Spleen (tissue), 11 donors: ENCODE measurements around the gene RAET1G. TPM values are rescaled to one million over a fixed set of nuclear protein-coding genes. Genes with fewer than 3 reads are reported as not detected.
A peak's percentile ranks its signal among the peaks of the same experiment; 100 is the strongest.

Experiments used
- DNase-seq: peaks from one replicate; pipeline ENCODE4 v3.0.0-alpha.2; 2020
- H3K27ac ChIP-seq, 8 donors: fragments of 200-600 bp; sonication (generic) in 7 of 8; 1 replicate in 4 of 8; 2 replicates in 4 of 8; pipeline versions ENCODE4 v1.5.0 to v1.8.0; 2016 to 2021; ENCODE audit warnings: inconsistent platforms in 4 of 8, mild to moderate bottlenecking in 4 of 8, moderate library complexity in 1 of 8
- H3K27me3 ChIP-seq, 7 donors: fragments of 200-600 bp; sonication (generic) in 6 of 7; replicated peaks in 1 of 7; 1 replicate in 4 of 7; 2 replicates in 3 of 7; pipeline versions ENCODE4 v1.5.0 to v1.8.0; 2016 to 2021; ENCODE audit warnings: inconsistent platforms in 3 of 7, mild to moderate bottlenecking in 1 of 7
- H3K36me3 ChIP-seq, 6 donors: fragments of 200-600 bp; sonication (generic) in 5 of 6; 1 replicate in 4 of 6; 2 replicates in 2 of 6; pipeline versions ENCODE4 v1.5.0 to v1.8.0; 2016 to 2021; ENCODE audit warnings: inconsistent platforms in 2 of 6
- H3K4me1 ChIP-seq, 6 donors: fragments of 200-600 bp; sonication (generic) in 5 of 6; 1 replicate in 3 of 6; 2 replicates in 3 of 6; pipeline versions ENCODE4 v1.5.0 to v1.8.0; 2016 to 2021; ENCODE audit warnings: inconsistent platforms in 3 of 6
- H3K4me3 ChIP-seq, 8 donors: fragments of 200-600 bp; sonication (generic) in 7 of 8; 1 replicate in 4 of 8; 2 replicates in 4 of 8; pipeline versions ENCODE4 v1.5.0 to v1.8.0; 2016 to 2021; ENCODE audit warnings: inconsistent platforms in 4 of 8, mild to moderate bottlenecking in 4 of 8, moderate library complexity in 2 of 8
- H3K9me3 ChIP-seq, 8 donors: fragments of 200-600 bp; sonication (generic) in 7 of 8; 1 replicate in 4 of 8; 2 replicates in 4 of 8; pipeline versions ENCODE4 v1.5.0 to v1.8.0; 2016 to 2021; ENCODE audit warnings: inconsistent platforms in 4 of 8
- POLR2A ChIP-seq, 3 donors: fragments of 450-650 bp; IDR thresholded peaks; one replicate each; pipeline ENCODE4 v1.5.1; 2017; ENCODE audit warnings: antibody characterized with exemption in 3 of 3, mild to moderate bottlenecking in 1 of 3
- POLR2AphosphoS5 ChIP-seq, 3 donors: sonication (generic); formaldehyde crosslinking; IDR thresholded peaks; one replicate each; pipeline ENCODE4 v1.5.1; 2017; ENCODE audit warnings: antibody characterized with exemption in 3 of 3
- WGBS, 5 donors: extraction: QIAGEN DNeasy Blood & Tissue Kit in 3 of 5; methylation state at CpG; one replicate each; pipeline versions ENCODE4 v1.1.5 to v1.1.7; 2013 to 2018; 5-methylcytosine and 5-hydroxymethylcytosine counted together
- intact Hi-C: fragments of 100-400 bp; cut with DNase I; formaldehyde crosslinking; loops from one replicate; pipeline ENCODE4 v1.15.0; 2023; ENCODE audit warnings: low total_unique reads
- polyA plus RNA-seq, 3 donors: library from polyadenylated mRNA; stranded (reverse); fragments of 200-250 nt; gene quantifications; one replicate each; pipeline ENCODE4 v1.2.1, GENCODE V29; 2013
- total RNA-seq, 7 donors: library from RNA; depleted of rRNA in 3 of 7; stranded (reverse); fragments of >200 nt in 3 of 7; fragmentation: NEBNext Ultra II Directional in 4 of 7; extraction: Animal tissue kit (Norgen Biotek cat#: 25700) in 4 of 7; gene quantifications; one replicate each; pipeline versions ENCODE4 v1.1.0 to v1.2.1, GENCODE V29; 2016 to 2021
- TF ChIP-seq, protein P1 (sequence below), 11 experiments: fragments of 200-600 bp in 7 of 11; fragments of 450-650 bp in 4 of 11; sonication (generic) in 4 of 11; IDR thresholded peaks in 8 of 11; conservative IDR thresholded peaks in 3 of 11; 1 replicate in 7 of 11; 2 replicates in 4 of 11; pipeline versions ENCODE4 v1.4.0 to v1.8.0; 2016 to 2021; ENCODE audit warnings: antibody characterized with exemption in 11 of 11, inconsistent platforms in 4 of 11, mild to moderate bottlenecking in 1 of 11
- donor health status: healthy with polysubstance abuse.
- donor health status: DM: no; HTN: no; CAD: no; lungs with moderate emphysema.
- donor health status: DM: no; HTN: no; CAD: no.
- donor health status: Bipolar disorder and iron deficiency.
- donor health status: healthy.
- donor health status: DM: no; HTN: no; CAD: no.
- donor health status: DM: yes; HTN: yes; CAD: no.

RAET1G gene
- total and polyA plus RNA-seq, 10 donors: 0.09 to 1.2 TPM; not detected in 8

DNA sequence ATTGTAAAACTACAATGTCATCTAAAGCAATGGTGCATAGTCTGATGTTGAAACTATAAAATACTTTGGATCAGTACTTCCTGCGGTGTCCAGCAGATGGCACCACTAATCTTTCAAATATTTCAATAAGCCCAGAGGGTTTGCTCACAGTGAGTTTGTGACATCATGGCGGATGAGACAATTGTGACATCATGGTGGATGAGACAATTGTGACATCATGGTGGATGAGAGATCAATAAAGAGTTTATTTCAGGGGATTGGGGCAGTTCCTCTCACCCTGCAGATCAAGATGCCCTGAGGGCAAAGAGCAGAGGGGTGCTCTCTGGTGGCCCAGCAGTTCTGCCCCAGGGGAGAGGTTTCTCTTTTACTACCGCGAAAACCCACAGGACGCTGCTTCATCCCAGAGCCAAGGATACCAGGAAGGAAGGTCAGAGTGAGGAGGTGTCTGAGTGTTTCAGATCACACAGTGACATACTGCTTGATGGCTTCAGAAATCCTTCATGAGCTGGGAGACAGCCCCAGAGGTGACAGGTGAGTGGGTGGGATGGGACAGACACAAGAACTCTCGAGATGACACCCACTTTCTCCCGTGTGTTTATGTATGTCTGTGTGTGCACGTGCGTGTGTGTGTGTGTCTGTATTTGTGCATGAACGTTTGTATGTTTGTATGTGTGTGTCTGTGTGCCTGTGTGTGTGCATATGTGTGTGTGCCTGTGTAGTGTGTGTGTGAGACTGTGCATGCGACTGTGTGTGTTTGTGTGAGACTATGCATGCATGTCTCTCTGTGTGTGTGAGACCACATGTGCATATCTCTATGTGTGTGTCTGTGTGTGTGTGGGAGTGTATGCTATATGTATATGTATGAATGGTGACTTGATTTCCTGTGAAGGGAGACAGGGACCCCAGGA lies 11.6 kb upstream of the RAET1G start:
- H3K27me3 ChIP-seq: peaks cover 2 to 100% (median 81%) of the 10 kb centered on the region in 7 donors
- H3K4me1 ChIP-seq: peaks cover 11 to 24% (median 14%) of the 10 kb centered on the region in 6 donors
- DNase-seq: no peak
- H3K9me3 ChIP-seq: no peaks in the 10 kb centered on the region
- no peak overlapping the region for H3K27ac ChIP-seq
- H3K4me3 ChIP-seq: no peak overlapping the region
- no peaks in the 10 kb centered on the region for H3K36me3 ChIP-seq
- WGBS, 5 donors: 32 to 38% (median 35%) methylated on average over 11 of the region's 11 CpGs
- TF ChIP-seq POLR2A (IDR thresholded peaks at IDR 0.05) (no peak), POLR2AphosphoS5 (IDR thresholded peaks at IDR 0.05) (no peak)
- TF ChIP-seq, protein P1, sequence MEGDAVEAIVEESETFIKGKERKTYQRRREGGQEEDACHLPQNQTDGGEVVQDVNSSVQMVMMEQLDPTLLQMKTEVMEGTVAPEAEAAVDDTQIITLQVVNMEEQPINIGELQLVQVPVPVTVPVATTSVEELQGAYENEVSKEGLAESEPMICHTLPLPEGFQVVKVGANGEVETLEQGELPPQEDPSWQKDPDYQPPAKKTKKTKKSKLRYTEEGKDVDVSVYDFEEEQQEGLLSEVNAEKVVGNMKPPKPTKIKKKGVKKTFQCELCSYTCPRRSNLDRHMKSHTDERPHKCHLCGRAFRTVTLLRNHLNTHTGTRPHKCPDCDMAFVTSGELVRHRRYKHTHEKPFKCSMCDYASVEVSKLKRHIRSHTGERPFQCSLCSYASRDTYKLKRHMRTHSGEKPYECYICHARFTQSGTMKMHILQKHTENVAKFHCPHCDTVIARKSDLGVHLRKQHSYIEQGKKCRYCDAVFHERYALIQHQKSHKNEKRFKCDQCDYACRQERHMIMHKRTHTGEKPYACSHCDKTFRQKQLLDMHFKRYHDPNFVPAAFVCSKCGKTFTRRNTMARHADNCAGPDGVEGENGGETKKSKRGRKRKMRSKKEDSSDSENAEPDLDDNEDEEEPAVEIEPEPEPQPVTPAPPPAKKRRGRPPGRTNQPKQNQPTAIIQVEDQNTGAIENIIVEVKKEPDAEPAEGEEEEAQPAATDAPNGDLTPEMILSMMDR (IDR thresholded peaks at IDR 0.05 in 8 of 11, conservative IDR thresholded peaks at IDR 0.05 in 3 of 11): peak; percentile 59 to 87 (median 80)
- intact Hi-C loops: loop anchor here (2.0 kb wide), 1 partner anchor 82 kb away; no protein-coding TSS in a partner anchor

DNA sequence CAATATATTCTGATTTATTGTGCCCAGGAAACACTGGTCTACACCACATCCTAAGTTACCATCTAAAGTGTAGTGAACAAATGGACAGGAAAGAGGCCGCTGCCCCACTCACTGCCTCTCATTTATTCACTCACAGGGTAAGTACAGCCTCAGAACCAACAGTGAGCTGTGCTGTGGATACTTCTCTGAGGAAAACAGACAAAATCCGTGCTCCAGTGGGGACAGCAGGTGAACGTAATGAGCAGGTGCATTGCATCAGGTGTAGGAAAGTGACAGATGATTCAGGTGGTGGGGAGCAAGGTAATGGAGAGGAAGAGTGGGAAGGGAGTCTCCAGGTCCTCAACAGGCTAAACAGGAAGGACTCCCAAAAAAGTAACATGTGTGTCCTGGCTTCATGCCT lies 10.5 kb upstream of the RAET1G start:
- H3K27me3 ChIP-seq: peaks cover 2 to 100% (median 78%) of the 10 kb centered on the region in 7 donors
- H3K36me3 ChIP-seq: no peaks in the 10 kb centered on the region
- no peak for DNase-seq
- H3K27ac ChIP-seq: no peak overlapping the region
- H3K4me3 ChIP-seq: no peak overlapping the region
- 20 to 33% (median 29%) methylated on average over 3 of the region's 3 CpGs for WGBS, 5 donors
- H3K9me3 ChIP-seq: no peaks in the 10 kb centered on the region
- TF ChIP-seq POLR2A (IDR thresholded peaks at IDR 0.05) (no peak), POLR2AphosphoS5 (IDR thresholded peaks at IDR 0.05) (no peak)
- TF ChIP-seq, protein P1 (IDR thresholded peaks at IDR 0.05 in 8 of 11, conservative IDR thresholded peaks at IDR 0.05 in 3 of 11): no peak
- intact Hi-C loops: no loop called here
- H3K4me1 ChIP-seq: peaks cover 3 to 14% (median 5%) of the 10 kb centered on the region in 6 donors

GRCh38 chr6:149933036-149933435 lies 10.1 kb upstream of the RAET1G start:
- Histone ChIP-seq H3K4me3 (no peak overlapping the region), H3K36me3 (no peaks in the 10 kb centered on the region), H3K27ac (no peak overlapping the region), H3K9me3 (no peaks in the 10 kb centered on the region), H3K27me3 (peaks cover 2 to 99% (median 74%) of the 10 kb centered on the region in 7 donors), H3K4me1 (peaks cover 0 to 9% (median under 1%) of the 10 kb centered on the region in 6 donors)
- no peak for DNase-seq
- 43 to 57% (median 49%) methylated on average over 5 of the region's 5 CpGs for WGBS, 5 donors
- TF ChIP-seq POLR2AphosphoS5 (IDR thresholded peaks at IDR 0.05) (no peak), POLR2A (IDR thresholded peaks at IDR 0.05) (no peak)
- TF ChIP-seq, protein P1 (IDR thresholded peaks at IDR 0.05 in 8 of 11, conservative IDR thresholded peaks at IDR 0.05 in 3 of 11): no peak
- intact Hi-C loops: no loop called here

DNA sequence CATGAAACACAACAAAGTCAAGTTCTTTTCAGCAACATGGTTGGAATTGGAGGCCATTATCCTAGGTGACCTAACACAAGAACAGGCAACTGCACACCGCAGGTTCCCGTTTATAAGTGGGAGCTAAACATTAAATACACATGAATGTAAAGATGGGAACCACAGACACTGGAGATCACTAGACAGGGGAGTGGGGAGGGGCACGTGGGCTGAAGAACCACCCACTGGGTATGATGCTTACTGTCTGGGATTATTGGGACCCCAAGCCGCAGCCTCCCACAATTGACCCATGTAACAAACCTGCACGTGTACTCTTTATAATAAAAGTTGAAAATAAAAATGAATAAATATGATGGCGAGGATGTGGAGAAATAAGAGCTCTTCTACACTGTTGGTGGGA lies 8.6 kb upstream of the RAET1G start:
- H3K27me3 ChIP-seq: peaks cover 2 to 98% (median 60%) of the 10 kb centered on the region in 7 donors
- DNase-seq: no peak
- no peak overlapping the region for H3K4me3 ChIP-seq
- no peaks in the 10 kb centered on the region for H3K9me3 ChIP-seq
- no peaks in the 10 kb centered on the region for H3K36me3 ChIP-seq
- no peak overlapping the region for H3K27ac ChIP-seq
- peaks cover 0 to 4% (median under 1%) of the 10 kb centered on the region in 6 donors for H3K4me1 ChIP-seq
- intact Hi-C loops: no loop called here
- 67 to 73% (median 69%) methylated on average over 6 of the region's 6 CpGs for WGBS, 5 donors
- TF ChIP-seq, protein P1 (IDR thresholded peaks at IDR 0.05 in 8 of 11, conservative IDR thresholded peaks at IDR 0.05 in 3 of 11): no peak
- TF ChIP-seq POLR2AphosphoS5 (IDR thresholded peaks at IDR 0.05) (no peak), POLR2A (IDR thresholded peaks at IDR 0.05) (no peak)
